Measurements from ENCODE around the gene TINAG.

The TINAG gene

GRCh38 chr6:54426995-54427394, 118.8 kb downstream of the TINAG start:
- no peak for DNase-seq (ENCODE audit: low read depth in 3 of 3)

GRCh38 chr6:54427396-54427937, 119.2 kb downstream of the TINAG start:
- DNase-seq (ENCODE audit: low read depth in 3 of 3), result no peak

- DNase-seq (ENCODE audit: low read depth in 3 of 3), result no peak
These were observed 120.2 kb downstream of the TINAG start for GRCh38 chr6:54428431-54428830.

- no peak for DNase-seq (ENCODE audit: low read depth in 3 of 3)
These were observed 123.2 kb downstream of the TINAG start for GRCh38 chr6:54431466-54431865.
